OCI-LY3 (cell line): Measurements from ENCODE around the gene BAX.

Experiments used
- CTCF ChIP-seq: fragments of 200-600, 300-600 bp; sonication (generic); IDR thresholded peaks from 2 replicates; pipeline ENCODE4 v1.5.1; 2014; ENCODE audit warnings: antibody characterized with exemption, low read length, low read depth
- EZH2phosphoT487 ChIP-seq: fragments of 200-600 bp; shearing (Covaris generic); IDR thresholded peaks from 2 replicates; pipeline ENCODE4 v1.6.1; 2018; ENCODE audit warnings: antibody characterized with exemption, mixed run types, low read depth

GRCh38 chr19:48989701-48990291 is 35.1 kb downstream of the BAX start:
- TF ChIP-seq CTCF (no peak), EZH2phosphoT487 (no peak)
